Stimulated activated CD8-positive, alpha-beta memory T cell treated with anti-CD3 and anti-CD28 coated beads, Interleukin-7, amount 100 ng/mL, for 48 hours (primary cell): ENCODE measurements around the gene PRELID1.
"Not testable (repeated sequence)": the region's sequence is repeated elsewhere in the genome, so short reads cannot be mapped to it uniquely, and the experiment has no call there.

ENCODE experiments used
- DNase-seq, 2 donors: peaks; one replicate each; pipeline ENCODE4 v3.0.0-alpha.2; 2020; ENCODE audit warnings: low read depth in 1 of 2; ENCODE audit errors: extremely low read depth in 1 of 2

The PRELID1 gene

DNA sequence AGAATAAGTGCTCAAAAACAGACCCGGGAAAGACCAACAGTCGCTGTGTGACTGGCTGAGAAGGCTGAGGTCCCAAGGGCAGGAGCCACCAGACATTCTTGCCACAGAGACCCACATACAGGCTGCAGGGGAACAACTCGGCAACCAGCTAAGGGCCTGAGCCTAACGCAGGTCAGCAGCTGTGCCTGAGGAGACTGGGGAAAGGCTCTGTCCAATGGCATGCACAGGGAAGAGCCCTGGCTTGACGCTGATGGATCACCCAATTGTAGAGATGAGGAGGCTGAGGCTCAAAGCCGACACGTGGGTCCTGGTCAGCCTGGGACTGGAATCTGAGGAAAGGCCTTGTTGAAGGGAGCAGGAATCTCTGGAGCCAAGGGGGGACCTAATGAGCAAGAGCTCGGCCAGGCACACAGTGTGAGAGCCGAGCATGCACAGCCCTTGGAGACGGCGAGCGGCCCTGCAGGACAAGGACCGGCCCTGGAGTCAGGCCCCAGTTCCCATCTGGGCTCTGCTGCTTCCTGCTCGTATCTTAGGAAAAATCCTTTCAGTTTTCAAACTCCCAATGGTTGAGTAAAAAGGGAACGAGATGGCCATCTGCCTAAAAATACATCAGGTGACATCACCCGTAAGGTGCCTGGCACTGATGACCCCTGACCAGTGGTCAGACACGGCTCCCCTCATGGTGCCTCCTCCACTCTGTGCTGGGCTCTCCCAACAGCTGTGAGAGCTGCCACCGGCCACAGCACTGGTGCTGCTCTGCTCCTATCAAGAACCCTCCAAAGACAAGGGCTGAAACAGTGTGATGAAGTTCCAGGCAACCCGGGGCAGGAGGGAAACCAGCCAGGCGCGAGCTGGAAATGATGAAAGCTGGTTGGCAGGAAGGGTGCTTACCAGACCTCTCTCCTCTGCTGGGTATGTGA lies 31.4 kb downstream of the PRELID1 start:
- DNase-seq = no peak

DNA sequence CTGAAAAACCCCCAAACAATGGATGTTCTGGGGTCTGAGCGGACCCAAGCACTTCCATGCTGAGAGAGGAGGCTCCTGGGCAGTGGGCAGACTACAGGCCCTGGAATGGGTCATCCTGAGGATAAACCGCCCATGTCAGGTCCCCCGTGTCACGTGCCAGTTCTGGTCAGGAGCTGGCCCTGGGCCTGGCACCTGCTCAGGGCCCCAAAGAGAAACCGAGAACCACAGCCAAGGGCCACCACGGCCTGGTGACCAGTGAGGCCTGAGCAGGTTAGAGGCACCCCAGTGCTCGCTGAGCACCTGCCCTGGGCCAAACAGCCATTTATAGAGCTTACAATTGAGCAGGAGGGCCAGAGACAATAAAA lies 32.1 kb downstream of the PRELID1 start:
- DNase-seq = no peak

DNA sequence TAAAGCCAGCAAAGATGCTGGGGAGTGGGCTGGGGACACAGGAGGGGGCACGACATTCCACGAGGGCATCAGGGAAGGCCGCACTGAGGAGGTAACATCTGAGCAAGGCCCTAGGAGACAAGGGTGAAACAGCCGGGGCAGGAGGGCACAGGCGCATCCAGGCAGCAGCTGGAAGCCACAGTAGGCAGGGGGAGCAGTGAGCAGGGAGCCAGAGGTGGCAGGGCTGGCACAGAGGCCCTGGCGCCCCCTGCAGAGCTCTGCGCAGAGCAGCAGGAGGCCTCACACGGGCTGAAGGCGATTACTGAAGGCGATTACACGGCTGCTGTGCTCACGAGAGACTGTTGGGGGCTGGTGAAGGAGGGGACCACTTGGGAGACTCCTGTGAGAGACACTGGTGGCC lies 32.5 kb downstream of the PRELID1 start:
- DNase-seq = no peak

DNA sequence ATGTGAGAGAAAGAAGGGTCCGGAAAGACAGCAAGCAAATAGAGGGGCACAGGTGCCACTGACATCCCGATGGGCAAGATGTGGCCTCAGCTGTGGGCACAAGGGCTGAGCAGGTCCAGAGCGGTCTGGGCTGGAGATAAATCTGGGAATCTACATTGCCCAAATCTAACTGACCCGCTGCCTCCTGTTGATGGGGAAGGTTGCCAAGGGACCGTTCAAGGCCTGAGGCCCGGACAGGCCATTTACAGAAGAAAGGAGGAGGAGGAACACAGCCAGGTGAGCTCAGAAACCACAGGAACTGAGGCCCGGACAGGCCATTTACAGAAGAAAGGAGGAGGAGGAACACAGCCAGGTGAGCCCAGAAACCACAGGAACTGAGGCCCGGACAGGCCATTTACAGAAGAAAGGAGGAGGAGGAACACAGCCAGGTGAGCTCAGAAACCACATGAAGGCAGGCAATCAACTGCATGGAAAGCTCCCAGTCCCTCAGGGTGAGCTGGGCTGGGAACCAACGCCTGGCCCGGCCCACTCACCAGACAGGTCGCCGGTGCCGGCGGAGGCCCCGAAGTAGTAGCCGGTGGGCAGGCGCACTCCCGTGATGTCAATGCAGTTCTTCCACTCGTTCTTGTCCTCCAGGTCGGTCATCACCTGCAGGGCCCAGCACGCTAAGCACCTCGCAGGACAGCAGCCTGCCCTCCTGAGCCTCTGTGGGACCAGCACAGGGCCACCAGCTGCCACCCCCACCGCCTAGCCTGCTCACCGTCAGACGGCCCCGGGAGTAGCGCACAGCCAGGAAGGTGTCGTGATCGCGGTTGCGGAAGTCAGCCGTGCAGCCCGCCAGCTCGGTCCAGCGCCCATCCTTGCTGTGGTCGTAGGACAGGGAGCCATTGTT lies 33.2 kb downstream of the PRELID1 start:
- DNase-seq = no peak

DNA sequence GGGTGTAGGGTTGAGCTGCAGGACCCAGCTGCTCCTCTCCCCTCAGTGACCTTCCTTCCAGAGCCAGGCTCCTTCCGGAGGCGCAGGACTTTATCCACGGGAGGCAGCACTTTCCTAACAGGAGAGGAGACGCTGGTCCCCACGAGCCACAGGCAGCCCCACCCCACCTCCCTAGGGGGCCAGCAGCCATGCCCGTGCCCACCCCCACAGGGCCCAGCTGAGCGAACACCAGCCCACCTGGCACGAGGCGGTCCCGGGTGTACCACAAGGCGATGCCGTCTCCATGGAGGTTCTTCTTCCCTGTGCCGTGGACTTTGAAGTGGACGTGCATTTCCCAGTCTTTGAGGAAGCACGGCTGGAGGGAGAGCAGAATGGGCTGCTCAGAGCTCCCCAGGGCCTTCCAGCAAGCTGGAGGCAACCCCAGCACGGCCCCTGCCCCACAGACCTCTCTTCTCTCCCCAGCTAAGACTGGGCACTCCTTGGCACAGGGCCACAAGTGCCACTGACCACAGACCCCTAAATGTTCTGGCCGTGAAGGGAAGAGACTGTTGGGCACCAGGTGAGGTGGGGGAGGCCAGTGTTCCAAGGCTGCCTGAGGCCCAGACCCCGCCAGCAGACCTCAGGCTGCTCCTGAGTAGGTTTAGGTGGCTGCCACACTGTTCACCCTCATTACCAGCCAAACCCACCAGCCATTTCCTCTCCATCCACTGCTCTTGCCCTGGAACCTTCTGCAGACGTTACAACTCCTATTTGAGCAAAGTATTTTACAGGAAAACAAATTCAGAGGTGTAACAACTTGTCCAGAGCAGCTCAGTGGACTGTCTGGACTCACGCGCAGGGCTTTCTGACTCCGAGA lies 34.9 kb downstream of the PRELID1 start:
- no peak for DNase-seq

DNA sequence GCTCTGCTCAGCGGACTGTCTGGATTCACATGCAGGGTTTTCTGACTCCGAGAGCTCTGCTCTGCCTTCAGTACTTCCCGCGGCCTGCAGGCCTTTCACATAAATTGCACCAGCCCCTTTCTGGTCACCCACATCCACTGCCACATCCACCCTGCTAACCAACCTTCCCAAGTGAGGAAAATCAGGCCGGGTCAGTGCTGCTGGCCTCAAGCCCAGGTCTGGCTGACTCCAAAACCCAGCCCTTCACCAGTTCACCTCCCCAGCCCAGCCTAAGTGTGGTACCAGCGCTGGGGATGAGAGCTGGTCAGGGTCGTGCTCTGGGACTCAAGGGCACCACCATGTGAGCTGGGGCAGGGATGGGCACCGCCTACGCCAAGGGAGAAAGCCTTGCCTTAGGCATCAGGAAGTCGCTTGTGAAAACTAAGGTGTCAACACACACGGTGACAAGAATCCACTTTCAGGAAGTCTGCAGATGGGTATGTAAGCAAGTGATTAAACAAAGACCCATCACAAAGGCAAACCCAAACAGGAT lies 35.6 kb downstream of the PRELID1 start:
- no peak for DNase-seq

DNA sequence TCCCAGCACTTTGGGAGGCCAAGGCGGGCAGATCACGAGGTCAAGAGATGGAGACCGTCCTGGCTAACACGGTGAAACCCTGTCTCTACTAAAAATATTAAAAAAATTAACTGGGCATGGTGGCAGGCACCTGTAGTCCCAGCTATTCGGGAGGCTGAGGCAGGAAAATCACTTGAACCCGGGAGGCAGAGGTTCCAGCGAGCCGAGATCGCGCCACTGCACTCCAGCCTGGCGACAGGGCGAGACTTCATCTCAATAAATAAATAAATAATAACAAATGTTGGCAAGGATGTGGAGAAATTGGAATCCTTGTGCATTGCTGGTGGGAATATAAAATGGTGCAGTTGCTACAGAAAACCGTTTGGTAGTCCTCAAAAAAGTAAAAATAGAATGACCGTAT lies 39.4 kb downstream of the PRELID1 start:
- DNase-seq = not testable (repeated sequence)

DNA sequence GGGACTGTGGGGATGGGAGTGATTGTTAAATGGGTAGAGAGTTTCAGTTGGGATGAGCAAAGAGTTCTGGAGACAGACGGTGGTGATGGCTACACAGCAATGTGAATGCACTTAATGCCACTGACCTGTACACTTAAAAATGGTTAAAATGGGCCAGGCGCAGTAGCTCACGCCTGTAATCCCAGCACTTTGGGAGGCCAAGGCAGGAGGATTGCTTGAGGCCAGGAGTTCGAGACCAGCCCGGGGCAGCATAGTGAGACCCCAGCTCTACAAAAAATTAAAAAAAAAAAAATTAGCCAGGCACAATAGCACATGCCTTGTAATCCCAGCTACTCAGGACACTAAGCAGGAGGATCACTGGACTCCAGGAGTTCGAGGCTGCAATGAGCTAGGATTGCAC lies 40.2 kb downstream of the PRELID1 start:
- no peak for DNase-seq

DNA sequence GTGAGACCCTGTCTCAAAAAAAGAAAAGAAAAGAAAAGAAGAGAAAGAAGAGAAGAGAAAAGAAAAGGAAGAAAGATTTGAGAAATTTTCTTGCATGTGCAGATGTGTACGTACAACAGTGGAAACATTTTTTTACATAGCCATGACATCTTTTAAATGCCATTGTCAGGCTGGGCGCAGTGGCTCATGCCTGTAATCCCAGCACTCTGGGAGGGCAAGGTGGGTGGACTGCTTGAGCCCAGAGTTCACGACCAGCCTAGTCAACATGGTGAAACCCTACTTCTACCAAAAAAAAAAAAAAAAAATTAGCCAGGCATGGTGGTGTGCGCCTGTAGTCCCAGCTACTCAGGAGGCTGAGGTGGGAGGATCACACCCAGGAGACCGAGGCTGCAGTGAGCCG lies 41.3 kb downstream of the PRELID1 start:
- no peak for DNase-seq

DNA sequence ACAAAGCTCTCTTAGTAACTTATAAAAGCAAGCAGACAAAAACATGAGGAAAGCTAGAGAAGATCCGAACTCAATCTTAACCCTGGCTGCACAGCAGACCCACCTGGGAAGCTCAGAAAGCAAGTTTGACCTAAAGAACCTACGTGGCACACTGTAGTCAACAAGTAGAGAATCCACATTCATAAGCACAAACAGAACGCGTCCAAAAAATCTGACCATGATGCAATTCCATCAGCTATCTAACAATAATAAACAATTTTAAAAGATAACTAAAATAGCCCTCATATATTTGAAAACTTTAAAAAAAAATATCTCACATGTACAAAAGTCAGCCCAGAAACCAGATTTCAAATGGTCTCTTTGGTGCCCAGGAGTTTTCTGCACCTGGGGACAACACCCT lies 43.2 kb downstream of the PRELID1 start:
- no peak for DNase-seq

DNA sequence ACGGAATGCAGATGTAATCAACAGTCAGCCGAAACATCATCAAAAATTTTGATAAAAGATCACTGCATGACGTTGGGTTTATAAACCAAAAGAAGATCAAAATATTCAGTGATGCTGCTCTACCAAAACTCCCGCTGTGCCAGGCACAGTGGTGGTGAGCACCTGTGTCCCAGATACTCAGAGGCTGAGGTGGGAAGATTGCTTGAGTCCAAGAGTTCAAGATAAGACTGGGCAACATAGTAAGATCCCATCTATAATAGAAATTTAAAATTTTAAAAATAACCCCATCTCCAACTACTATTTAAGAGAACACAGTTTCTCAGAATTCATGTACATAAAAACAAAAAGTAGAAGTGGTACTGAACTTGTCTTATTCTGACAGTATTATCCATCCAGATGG lies 44.1 kb downstream of the PRELID1 start:
- no peak for DNase-seq

DNA sequence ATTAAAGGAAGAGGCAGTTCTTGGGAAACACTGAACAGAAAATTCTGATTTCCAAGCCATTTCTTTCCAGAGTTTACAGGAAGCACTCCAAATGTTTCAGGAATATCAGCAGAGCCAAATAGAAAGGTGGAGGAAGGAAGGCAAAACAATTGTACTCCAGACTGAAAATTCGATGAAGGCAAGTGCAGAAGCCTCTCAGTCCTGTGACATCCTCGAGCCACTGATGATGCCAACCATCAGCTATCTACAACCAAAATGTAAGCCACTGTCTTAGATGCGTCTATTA lies 45.7 kb downstream of the PRELID1 start:
- DNase-seq = no peak

DNA sequence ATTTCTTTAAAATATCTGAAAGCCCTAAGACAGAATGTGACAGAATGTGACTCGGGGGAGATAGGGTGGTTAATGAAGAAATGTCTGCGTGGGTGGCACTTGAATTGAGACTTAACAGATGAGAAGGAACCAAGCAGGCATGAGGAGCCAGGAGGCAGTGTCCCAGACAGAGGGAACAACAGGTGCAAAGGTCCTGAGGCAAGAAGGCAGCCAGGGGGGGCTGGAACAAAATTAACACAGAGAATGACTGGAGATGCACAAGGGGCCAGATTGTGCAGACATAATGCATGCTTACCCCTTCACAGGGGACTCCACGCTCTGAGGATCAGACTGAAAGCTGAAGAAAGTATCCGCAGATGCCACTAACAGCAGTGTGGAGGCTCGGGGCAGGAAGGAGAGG lies 46.2 kb downstream of the PRELID1 start:
- DNase-seq = no peak

DNA sequence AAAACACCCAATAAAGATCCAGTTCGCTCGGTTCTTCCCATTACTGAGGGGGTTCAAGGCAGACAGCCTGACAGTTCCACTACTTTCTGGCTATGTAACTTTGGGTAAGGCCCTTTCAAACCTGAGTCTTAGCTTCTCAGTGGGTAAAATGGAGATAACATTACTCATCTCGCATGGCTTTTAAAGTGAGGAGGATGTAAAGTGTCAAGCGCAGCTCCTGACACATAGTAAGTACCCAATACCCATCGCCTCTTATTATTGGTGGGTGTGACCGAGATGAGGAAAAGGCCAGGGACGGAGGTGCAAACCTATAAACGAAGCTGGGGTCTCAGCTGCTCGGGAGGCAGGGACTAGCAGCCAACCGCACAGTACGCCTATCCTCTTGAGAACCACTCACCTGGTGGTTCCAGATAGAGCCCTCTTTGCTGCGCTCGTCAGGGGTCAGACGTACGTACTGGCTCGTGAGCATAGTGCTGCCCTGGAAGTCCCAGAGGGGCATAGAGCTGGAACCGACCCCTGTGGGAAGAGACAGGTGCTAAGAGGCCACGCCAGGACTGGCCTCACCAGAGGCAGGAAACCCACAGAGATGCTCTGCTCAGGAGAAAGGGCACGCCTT lies 47.3 kb downstream of the PRELID1 start:
- DNase-seq = no peak

DNA sequence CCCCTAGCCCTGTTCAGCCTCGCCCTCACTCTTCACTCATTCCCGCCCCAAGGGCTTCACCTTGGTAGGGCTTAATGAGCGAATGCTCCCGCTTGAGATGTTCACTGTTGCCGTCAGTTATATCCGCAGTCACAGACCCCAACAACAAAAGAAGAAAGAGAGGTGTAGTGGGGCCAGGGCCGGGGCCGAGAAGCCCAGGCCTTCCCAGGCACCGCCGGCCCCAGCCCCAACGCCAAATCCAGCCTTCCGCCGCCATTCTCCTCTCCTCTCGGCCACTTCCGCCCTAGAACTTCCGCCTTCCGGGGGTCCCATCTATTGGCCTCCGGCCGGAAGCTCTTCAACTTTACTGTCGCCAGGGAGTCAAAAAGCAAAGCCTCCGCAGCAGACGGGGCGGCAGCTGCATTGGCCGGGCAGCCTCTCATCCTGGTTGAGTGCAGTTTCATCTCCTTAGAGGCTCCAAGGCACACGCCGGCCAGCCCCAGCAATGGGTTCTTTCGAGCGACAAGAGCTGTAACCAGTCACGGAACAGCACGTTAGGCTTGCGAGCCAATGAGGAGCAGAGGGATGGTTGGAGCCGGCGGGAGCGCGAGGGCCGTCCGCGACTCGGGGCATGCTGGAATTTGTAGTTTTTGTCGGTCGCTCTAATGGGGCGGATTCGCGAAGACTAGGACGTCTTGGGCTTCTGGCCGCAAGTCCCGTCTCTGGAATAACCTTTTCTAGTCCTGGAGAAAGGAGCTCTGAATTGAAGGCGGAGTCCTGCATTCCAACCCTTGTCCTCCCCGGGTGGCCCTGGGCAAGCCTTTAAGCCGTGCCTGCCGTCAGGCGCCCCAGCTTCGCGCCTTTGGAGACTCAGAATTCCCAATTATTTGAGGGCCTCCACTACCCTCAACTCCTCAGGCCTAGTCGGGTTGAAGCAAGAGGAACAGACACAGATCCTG lies 48.1 kb downstream of the PRELID1 start, which contains the start of gene LMAN2:
Gene LMAN2 (minus strand): TSS at position 277 of the 938 bp plus-strand sequence. CDS start 21 bp downstream, at position 256.
- DNase-seq = peak; percentile 76 to 88

DNA sequence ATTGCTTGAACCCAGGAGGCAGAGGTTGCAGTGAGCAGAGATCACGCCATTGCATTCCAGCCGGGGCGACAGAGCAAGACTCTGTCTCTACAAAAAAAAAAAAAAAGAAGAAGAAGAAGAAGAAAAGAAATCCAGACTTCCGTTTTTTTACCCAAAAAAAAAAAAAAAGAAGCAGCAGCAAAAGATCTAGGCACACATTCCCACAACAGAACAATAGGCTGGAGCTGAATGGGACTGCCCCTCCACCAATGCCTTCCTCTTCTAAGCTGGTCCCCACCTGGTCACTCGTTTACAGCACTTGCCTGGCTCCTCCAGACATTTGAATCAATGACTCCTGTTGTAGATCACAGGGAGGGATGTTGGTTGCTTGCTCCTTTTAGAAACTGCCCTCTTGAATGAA lies 49.5 kb downstream of the PRELID1 start:
- no peak for DNase-seq

DNA sequence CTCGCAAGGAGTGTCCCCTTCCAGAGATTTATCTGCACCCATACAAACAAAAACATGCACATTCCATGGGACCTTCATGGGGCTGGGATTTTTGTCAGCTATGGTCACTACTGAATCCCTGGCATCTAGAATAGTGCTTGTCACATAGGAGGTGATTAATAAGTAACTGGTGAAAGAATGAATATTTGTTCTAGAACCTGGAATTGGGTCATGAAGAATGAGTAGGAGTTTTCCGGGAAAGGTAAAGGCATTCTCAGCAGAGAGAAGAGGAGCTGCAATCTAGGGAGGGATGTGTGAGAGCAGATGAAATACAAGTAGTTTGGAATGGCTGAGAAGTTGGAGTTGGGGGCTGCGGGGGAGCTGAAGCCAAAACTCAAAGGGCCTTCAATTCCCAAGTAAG lies 50.7 kb downstream of the PRELID1 start:
- no peak for DNase-seq

DNA sequence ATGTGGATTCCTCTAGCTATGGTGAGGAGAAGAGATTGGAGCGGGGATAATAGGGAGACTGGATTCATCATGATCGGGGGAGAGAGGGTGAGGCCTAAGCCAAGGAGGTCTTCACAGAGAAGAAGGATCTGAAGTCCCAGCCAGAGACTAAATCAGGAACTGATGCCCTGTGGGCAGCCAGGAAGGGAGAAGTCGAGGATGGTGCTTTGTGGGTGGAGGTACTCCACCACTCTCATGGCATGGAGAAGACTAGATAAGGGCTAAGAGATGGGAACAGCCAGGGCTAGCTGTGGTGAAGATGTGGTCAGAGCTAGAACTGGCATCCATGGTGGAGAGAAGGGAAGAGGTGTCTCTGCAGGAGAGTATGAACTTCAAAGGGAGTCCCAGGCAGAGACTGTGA lies 51.1 kb downstream of the PRELID1 start:
- no peak for DNase-seq

DNA sequence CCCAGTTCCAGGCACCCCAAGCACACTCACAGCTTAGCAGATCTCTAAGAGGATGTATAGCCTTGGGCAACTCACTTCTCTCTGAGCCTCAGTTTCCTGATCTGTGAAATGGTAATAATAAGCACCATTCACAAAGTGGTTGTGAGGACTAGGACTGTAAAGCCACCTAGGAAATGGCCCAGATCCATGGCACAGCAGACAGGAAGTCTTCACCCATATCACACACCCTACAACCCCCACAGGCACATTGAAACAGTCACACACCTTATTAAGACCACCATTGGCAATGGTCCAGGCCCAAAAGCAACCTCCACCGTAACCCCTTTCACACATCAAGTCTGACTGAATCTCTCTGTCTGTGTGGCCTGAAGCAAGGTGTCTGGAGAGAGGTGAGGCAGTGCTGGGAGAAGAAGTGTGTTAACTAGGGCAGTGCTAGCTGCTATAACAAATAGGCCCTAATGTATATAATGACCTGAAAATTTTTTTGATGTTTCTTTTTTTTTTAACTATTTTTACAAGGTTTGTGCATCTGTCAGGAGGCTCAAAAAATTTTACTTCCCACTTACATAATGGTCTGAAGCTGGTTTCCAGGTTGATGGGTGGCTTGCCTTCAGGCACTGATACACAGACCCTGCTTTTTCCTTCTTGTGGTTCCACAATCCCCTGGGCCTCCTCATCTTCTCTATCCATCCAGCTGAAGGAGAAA lies 51.7 kb downstream of the PRELID1 start:
- no peak for DNase-seq
